ENCODE results near the gene CTTN. TPM values are rescaled to one million over a fixed set of nuclear protein-coding genes. Genes with fewer than 3 reads are reported as not detected.

CTTN gene
- total RNA-seq, 1 donor from 2014 or later: 1.1 TPM

DNA sequence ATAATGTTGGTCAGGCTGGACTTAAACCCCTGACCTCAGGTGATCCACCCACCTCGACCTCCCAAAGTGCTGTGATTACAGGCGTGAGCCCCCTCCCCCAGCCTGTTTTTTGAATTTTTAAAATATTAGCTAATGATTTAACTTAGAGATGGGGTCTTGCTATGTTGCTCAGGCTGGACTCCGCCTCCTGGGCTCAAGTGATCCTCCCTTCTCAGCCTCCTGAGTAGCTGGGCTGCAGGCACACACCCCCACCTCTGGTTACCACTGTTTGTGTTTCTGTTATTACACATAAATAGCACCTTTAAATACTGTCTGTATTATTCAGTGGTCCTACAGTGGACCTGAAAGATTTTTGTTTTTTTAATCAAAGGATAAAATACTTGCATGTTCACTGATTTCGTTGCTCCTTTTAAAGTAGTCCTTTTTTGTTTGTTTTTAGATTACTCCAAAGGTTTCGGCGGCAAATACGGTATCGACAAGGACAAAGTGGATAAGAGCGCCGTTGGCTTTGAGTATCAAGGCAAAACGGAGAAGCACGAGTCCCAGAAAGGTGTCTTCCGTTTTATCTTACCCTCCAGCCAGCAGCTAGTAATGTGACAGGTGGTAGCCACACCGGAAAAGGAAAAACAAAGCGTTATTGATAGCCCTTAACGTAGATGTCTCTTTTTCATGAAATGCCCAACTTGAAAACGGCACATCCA lies 21.1 kb downstream of the CTTN start:
- Mint-ChIP-seq H3K4me1 (no peaks in the 10 kb centered on the region), H3K36me3 (ENCODE audit: low read depth) (no peaks in the 10 kb centered on the region), H3K4me3 (no peak overlapping the region), H3K27me3 (peaks cover 39% of the 10 kb centered on the region), H3K9me3 (no peaks in the 10 kb centered on the region), H3K27ac (no peak overlapping the region)
- CTCF ChIA-PET: no interaction called here
- intact Hi-C loops (cut with micrococcal nuclease): no loop called here
- POLR2A ChIA-PET: no interaction called here
- TF ChIP-seq, protein P1, sequence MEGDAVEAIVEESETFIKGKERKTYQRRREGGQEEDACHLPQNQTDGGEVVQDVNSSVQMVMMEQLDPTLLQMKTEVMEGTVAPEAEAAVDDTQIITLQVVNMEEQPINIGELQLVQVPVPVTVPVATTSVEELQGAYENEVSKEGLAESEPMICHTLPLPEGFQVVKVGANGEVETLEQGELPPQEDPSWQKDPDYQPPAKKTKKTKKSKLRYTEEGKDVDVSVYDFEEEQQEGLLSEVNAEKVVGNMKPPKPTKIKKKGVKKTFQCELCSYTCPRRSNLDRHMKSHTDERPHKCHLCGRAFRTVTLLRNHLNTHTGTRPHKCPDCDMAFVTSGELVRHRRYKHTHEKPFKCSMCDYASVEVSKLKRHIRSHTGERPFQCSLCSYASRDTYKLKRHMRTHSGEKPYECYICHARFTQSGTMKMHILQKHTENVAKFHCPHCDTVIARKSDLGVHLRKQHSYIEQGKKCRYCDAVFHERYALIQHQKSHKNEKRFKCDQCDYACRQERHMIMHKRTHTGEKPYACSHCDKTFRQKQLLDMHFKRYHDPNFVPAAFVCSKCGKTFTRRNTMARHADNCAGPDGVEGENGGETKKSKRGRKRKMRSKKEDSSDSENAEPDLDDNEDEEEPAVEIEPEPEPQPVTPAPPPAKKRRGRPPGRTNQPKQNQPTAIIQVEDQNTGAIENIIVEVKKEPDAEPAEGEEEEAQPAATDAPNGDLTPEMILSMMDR (IDR thresholded peaks at IDR 0.05): no peak
- no peak for DNase-seq
- no peak for ATAC-seq (ENCODE audit: low read depth)

DNA sequence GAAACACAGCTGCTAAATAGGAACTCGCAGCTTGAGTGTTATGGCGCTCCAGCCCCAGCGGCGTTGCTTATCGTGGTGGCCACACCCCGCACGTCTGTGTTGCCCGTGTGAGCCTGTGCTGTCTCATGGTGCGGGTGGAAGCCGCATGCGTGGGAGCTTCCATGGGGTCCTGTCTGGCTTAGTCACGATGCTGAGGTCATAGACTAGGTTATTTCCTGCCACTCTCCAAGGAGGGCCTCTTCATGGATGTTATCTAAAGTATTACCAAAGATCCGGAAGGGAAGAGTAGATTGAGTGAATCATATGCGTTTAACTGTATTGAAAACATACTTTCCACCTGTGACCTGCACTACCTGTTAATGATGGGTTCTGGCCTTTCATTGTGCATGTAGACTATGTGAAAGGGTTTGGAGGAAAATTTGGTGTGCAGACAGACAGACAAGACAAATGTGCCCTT lies 21.7 kb downstream of the CTTN start:
- ChIA-PET CTCF (no interaction called here), POLR2A (no interaction called here)
- intact Hi-C loops (cut with micrococcal nuclease): no loop called here
- no peaks in the 10 kb centered on the region for H3K9me3 Mint-ChIP-seq
- DNase-seq: no peak
- no peak for ATAC-seq (ENCODE audit: low read depth)
- H3K4me3 Mint-ChIP-seq: no peak overlapping the region
- no peaks in the 10 kb centered on the region for H3K4me1 Mint-ChIP-seq
- H3K36me3 Mint-ChIP-seq (ENCODE audit: low read depth): no peaks in the 10 kb centered on the region
- H3K27me3 Mint-ChIP-seq: peaks cover 37% of the 10 kb centered on the region
- no peak overlapping the region for H3K27ac Mint-ChIP-seq
- TF ChIP-seq, protein P1 (IDR thresholded peaks at IDR 0.05): no peak

DNA sequence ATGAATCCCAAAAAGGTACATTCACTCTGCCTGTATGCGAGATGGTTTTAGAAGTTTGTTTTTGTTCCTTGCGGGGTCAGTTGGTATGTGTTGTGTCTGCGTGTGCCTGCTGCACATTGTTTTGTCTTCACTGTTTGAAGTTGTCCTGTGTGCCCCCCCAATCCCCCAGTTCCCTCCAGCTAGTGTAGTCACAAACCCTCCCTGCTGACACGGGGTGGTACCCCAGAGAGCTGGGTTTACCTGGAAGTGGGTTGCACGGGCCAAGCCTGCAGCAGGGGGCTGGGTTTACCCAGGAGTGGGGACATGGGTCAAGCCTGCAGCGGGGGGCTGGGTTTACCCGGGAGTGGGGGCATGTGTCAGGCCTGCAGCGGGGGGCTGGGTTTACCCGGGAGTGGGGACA lies 22.2 kb downstream of the CTTN start:
- Mint-ChIP-seq H3K4me3 (no peak overlapping the region), H3K4me1 (no peaks in the 10 kb centered on the region), H3K27me3 (peaks cover 37% of the 10 kb centered on the region), H3K9me3 (no peaks in the 10 kb centered on the region), H3K27ac (no peak overlapping the region), H3K36me3 (ENCODE audit: low read depth) (no peaks in the 10 kb centered on the region)
- ChIA-PET CTCF (no interaction called here), POLR2A (no interaction called here)
- intact Hi-C loops (cut with micrococcal nuclease): no loop called here
- TF ChIP-seq, protein P1 (IDR thresholded peaks at IDR 0.05): no peak
- no peak for ATAC-seq (ENCODE audit: low read depth)
- DNase-seq: no peak

DNA sequence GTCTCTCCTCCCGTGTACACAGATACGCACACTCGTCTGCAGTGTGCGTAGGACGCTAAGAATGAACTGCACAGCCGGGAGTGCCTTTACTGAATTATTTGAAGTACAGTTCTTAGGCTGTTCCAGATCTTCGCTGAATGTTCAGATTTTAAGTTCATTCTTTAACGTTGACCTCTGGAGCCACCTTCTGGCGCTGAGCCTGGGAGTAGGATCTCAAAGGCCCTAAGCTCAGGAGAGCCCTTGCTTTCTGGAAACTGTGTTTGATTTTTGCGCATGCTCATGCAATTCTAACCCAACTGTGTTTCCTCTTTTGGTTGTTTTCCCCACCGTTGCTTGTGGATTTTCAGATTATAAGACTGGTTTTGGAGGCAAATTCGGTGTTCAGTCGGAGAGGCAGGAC lies 22.8 kb downstream of the CTTN start:
- no peaks in the 10 kb centered on the region for H3K36me3 Mint-ChIP-seq (ENCODE audit: low read depth)
- no peak overlapping the region for H3K27ac Mint-ChIP-seq
- ChIA-PET POLR2A (no interaction called here), CTCF (no interaction called here)
- intact Hi-C loops (cut with micrococcal nuclease): no loop called here
- H3K4me3 Mint-ChIP-seq: no peak overlapping the region
- peaks cover 38% of the 10 kb centered on the region for H3K27me3 Mint-ChIP-seq
- TF ChIP-seq, protein P1 (IDR thresholded peaks at IDR 0.05): no peak
- no peaks in the 10 kb centered on the region for H3K9me3 Mint-ChIP-seq
- ATAC-seq (ENCODE audit: low read depth) (no peak), DNase-seq (no peak)
- no peaks in the 10 kb centered on the region for H3K4me1 Mint-ChIP-seq

DNA sequence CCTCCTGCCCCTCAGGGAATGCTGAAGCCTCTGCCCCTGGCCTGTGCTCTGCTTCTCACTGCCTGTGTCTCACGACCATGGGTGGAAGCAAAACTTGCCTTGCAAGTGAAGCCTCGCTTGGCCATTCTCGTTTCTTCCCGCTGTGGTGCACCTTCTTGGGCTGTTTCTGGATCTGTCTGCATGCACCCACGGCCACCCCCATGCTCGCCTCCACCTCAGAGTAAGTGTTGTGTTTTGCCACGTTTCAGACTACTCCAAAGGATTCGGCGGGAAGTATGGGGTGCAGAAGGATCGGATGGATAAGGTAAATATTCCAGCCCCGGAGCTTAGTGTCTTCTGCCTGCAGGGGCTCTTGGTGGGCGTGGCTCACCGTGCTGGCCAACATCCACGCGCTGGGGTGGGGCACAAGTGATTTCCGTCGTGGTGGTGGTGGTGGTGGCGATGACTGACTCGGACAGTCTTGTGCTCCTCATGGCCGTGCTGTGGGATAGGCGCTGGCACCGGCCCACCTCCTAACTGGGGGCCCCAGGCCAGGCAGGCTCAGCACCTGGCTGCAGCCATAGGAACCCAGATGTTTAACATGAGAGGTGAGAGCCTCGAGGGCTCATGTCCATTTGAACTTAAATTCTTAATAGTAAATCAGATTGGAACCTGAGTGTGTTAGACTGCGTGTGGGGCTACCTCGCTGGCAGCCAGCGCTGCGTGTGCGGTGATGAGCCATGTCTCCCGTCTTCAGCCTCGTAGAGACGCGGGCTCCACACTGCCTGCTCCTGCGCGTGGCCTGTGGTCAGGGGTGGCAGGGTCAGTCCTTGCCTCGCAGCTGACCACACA lies 24.6 kb downstream of the CTTN start:
- ATAC-seq (ENCODE audit: low read depth) (no peak), DNase-seq (no peak)
- ChIA-PET POLR2A (no interaction called here), CTCF (no interaction called here)
- peaks cover 35% of the 10 kb centered on the region for H3K27me3 Mint-ChIP-seq
- intact Hi-C loops (cut with micrococcal nuclease): no loop called here
- no peaks in the 10 kb centered on the region for H3K9me3 Mint-ChIP-seq
- H3K27ac Mint-ChIP-seq: no peak overlapping the region
- TF ChIP-seq, protein P1 (IDR thresholded peaks at IDR 0.05): no peak
- no peaks in the 10 kb centered on the region for H3K4me1 Mint-ChIP-seq
- H3K4me3 Mint-ChIP-seq: no peak overlapping the region
- no peaks in the 10 kb centered on the region for H3K36me3 Mint-ChIP-seq (ENCODE audit: low read depth)

Data from activated B cell treated with CpG ODN at 0.5 μM for 24 hours (primary cell).